ENCODE results near the gene MAP7D1.

The MAP7D1 gene

GRCh38 chr1:36142121-36142520, 13.8 kb upstream of the MAP7D1 start:
- DNase-seq (ENCODE audit: low read depth), result no peak
- no peak for TF ChIP-seq CTCF (IDR thresholded peaks at IDR 0.05; ENCODE audit: insufficient read depth, low read depth, low read length, missing control alignments)
- no peak overlapping the region for H3K4me3 ChIP-seq (ENCODE audit: low read length)

- DNase-seq (ENCODE audit: low read depth), result no peak
- TF ChIP-seq CTCF (IDR thresholded peaks at IDR 0.05; ENCODE audit: insufficient read depth, low read depth, low read length, missing control alignments), result no peak
- no peak overlapping the region for H3K4me3 ChIP-seq (ENCODE audit: low read length)
These were observed 12.5 kb upstream of the MAP7D1 start for GRCh38 chr1:36143424-36143823.

DNA sequence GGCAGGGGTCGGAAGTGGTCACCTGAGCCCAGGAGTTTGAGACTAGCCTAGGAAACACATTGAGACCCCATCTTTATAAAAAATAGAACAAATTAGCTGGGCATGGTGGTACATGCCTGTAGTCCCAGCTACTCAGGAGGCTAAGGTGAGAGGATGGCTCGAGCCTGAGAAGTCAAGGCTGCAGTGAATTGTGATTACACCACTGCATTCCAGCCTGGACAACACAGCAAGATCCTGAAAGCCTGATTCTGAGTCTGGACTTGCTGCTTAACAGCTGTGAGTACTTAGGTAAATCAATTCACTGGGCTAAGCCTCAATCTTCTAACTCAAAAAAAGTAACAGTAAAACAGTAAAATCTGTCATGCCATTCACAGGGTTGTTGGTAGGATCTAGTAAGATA, 11.5 kb upstream of the MAP7D1 start:
- no peak for DNase-seq (ENCODE audit: low read depth)
- no peak for TF ChIP-seq CTCF (IDR thresholded peaks at IDR 0.05; ENCODE audit: insufficient read depth, low read depth, low read length, missing control alignments)
- no peak overlapping the region for H3K4me3 ChIP-seq (ENCODE audit: low read length)

- DNase-seq (ENCODE audit: low read depth), result no peak
- no peak for TF ChIP-seq CTCF (IDR thresholded peaks at IDR 0.05; ENCODE audit: insufficient read depth, low read depth, low read length, missing control alignments)
- H3K4me3 ChIP-seq (ENCODE audit: low read length), result peak overlapping the region; percentile 74
These were observed 7.1 kb upstream of the MAP7D1 start for GRCh38 chr1:36148821-36149236.

GRCh38 chr1:36149237-36149972, 6.6 kb upstream of the MAP7D1 start, which contains the start of gene TRAPPC3:
TRAPPC3 (minus strand) TSS chr1:36149486; CDS start chr1:36149378, 108 bp downstream.
- peak; percentile 91 for TF ChIP-seq CTCF (IDR thresholded peaks at IDR 0.05; ENCODE audit: insufficient read depth, low read depth, low read length, missing control alignments)

GRCh38 chr1:36149973-36150295, 6.0 kb upstream of the MAP7D1 start:
- H3K4me3 ChIP-seq (ENCODE audit: low read length), result no peak overlapping the region
- no peak for TF ChIP-seq CTCF (IDR thresholded peaks at IDR 0.05; ENCODE audit: insufficient read depth, low read depth, low read length, missing control alignments)
- peak; percentile 57 for DNase-seq (ENCODE audit: low read depth)

More at GRCh38 chr1:36149237-36149972, 6.6 kb upstream of the MAP7D1 start, which contains the start of gene TRAPPC3:
- DNase-seq (ENCODE audit: low read depth), result peak; percentile 100
- peak within 1 kb of the TSS; percentile 74 for H3K4me3 ChIP-seq (ENCODE audit: low read length)
